ENCODE results near the gene KMT2D.

Gene KMT2D

DNA sequence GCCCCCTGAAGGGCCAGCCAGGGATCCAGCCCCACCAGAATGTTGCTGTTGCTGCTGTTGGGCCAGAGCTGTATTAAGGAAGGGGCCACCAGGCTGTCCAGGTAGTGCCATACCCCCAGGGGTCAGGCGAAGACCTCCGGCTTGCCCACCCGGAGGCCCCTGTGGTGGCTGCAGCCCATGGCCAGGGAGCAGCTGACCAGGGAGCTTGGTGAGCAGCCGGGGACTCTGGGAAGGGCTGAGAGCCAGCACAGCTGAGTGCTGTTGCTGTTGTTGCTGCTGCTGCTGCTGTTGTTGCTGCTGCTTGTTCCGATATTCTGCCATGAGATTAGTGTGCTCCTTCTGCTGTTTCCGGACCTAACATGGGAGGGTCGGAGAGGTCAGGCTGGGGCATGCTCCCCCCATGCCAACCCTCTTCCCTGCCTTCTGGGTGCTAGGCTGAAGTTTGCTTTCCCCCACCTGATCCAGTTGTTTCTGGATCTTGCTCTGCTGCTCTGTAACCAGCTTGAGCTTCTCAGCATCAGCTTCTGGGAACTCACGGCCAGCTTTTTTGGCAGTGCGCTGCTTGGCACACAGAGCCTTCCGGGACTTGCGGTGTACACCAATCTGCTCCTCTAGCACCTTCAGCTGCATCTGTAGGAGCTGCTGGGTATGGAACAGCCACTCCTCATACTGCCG is 26.8 kb downstream of the KMT2D start:
- no peak for DNase-seq (ENCODE audit: low spot score)

DNA sequence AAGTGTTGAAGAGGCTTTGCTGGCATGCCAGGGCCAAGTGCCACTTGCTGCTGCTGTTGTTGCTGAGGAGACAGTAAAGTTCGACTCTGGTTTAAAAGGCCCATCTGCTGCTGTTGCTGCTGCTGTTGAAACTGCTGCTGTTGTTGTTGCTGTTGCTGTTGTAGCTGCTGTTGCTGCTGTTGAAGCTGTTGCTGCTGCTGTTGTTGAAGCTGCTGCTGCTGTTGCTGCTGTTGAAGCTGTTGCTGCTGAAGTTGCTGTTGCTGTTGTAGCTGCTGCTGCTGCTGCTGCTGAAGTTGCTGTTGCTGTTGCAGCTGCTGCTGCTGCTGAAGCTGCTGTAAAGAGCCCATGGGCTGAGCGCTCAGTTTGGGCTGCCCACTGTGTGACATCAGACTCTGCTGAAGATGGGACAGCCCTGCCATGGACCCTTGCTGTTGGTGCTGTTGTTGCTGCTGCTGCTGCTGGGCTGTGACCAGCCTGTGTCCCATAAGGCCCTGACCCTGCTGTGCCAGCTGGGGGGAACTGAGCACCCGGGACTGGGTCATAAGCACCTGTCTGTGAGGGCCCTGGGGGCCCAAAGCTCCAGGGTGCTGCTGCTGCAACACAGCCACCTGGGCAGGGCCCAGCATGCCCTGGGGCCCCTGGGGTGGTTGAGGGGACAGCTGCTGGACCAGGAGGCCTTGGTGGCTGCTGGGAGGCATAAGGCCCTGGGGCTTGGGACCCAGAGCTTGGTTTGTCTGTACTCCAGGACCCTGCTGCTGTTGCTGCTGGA is 27.7 kb downstream of the KMT2D start:
- DNase-seq (ENCODE audit: low spot score): no peak

DNA sequence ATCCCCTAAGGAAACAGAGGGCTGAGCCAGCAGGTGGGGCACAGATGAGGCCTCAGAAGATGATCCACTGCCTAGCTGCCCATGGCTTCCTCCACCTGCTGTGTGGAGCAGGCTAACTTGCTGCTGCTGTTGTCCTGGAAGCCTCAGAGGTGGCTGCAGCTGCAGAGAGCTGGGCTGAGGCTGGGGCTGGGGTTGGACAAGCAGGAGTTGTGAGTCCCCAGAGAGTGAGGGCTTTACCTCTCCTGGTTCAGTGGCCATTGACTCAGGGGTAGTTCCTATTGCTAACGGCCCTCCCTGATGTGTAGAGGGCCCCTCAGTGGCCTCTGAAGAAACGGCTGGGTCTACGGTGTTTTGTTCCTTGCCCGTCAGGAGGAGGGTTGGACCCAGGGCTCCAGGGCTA is 28.3 kb downstream of the KMT2D start:
- no peak for DNase-seq (ENCODE audit: low spot score)

DNA sequence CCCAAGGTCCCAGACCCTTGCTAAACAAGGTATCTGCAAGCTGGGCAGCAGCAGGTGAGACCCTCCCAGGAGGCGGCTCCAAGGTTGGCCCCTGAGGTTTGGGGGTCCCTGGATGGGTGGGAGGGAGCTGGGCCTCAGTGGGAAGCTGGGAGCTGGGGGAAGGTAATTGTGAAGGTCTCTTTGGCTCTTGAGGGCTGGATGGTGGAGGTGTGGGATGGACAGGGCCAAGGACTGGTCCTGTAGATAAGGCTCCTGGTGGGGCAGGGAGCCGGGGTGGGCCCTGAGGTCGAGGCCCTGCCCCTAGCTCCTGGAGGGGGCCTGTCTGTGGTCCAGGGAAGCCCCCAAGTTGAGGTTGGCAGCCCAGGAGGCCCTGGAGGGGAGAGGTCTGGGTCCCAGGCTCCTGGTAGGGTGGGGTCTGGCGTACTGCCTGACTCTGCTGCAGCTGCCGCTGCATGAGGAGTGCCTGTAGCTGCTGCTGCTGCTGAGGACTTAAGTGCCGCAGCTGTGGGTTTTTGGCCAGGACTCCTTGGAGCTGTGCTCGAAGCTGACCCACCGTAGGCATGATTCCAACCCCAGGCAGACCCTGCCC is 28.9 kb downstream of the KMT2D start:
- no peak for DNase-seq (ENCODE audit: low spot score)

DNA sequence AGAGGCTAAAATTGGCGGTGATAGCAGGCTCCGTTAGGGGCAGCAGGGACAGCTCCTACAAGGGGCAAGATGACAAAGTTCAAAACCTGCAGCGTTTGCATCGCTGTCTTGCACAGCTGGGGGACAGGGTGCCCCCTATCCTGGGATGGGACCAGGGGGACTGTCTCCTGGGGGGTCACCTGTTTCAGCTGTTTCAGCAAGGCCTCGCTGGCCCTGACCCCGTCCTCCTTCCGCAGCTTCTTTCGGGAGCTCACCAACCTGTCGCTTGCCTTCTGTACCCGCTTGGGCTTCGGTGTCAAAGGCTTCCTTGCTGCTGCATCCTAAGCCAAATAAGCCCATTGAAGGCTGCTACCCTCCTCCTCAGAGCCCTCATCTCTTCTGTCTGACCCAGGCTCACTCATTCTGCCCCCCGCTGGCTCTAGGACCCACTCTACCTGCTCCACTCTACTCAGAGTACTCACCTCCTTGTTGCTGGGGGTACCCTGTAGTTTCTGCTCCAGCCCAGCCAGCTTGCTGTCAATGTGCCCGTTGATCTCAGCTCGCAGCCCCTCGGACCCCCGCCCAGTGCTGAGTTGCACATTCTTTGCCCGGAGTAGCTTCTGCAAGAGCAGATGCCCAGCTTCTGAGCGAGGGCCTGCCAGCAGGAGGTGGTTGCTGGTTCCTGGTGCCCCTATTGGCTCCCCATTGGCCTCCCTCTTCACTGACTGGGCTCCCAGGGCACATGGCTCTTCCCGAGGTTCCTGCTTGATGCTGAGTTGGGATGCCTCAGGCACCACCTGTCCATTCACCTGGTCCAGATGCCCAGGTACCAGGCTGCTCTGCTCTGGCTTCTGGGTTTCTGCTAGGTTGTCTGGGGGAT is 29.7 kb downstream of the KMT2D start:
- DNase-seq (ENCODE audit: low spot score): no peak

DNA sequence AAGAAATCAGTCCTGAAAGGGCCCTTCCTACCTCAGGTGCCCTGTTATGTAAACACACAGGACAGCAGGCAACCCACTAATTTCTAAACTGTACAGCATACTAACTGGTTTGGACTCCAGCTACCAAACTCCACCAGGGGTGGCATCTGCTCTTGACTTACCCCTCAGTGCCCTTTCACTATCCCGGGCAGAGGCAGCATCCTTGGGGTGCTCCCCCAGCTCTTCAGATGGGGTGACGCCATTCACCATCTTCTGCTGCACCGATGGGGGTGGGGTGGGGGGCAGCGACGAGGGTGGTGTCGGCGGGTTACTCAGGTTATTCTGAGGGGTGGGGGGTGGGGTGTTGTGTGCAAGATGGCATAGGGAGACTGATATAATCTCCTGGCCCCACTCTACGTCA is 30.5 kb downstream of the KMT2D start:
- DNase-seq (ENCODE audit: low spot score): no peak

DNA sequence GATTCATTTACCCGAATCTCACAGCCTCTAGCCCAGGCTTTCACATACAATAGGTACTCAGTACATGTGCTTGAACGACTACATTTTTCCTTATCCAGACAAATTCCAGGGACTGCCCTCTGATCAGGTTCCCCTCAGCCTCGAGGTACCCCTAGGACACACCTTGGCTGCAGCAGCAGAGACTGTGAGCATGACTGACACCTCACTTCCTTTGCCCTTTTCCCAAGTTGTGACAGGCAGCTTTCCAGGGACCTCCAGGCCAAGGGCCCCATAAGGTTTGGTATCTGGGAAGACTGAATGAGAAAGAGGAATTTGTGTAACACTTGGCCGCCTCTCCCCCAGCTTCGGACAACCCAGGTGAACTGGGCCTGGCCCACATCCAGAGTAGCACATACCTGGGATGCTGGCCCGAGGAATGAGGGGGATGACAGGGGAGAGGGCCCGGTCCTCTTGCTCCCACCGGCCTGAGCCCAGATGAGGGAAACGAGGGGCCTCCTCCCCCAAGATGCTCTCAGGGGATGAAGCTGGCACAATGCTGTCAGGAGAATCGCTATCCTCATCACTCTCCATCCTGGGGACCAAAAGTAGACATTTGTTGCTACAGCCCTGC is 31.8 kb downstream of the KMT2D start:
- no peak for DNase-seq (ENCODE audit: low spot score)

DNA sequence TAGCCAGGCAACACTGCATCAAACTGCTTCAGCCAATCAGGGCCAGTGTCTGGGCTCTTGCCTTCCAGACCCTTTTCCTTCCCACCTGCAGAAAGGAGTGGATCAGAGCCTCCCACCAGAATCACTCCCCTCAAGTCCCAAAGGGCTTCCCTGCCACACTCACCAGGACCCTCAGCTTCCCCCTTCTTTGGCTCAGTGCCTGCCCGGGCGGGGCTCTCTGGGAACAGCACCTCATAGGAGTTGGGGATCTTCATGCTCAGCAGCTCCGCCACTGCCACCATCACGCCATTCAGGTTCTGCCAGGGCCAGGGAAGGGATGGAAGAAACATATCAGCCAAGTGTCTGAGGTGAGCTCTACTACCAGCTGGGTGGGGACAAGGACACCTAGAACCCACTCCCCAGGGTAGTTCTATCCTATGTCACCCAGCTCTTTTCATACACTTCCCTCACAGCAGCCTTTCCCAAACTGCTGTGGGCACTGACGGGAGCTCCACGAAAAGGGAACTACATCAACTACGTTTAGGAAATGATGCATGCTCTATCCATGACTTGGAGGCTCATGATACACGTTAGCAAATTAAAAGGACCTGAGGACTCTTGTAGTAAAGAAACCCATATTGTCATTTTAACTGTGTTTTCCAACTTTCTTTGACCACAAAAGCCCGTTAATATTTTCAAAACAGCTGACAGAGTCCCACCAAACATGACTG is 32.6 kb downstream of the KMT2D start:
- no peak for DNase-seq (ENCODE audit: low spot score)

DNA sequence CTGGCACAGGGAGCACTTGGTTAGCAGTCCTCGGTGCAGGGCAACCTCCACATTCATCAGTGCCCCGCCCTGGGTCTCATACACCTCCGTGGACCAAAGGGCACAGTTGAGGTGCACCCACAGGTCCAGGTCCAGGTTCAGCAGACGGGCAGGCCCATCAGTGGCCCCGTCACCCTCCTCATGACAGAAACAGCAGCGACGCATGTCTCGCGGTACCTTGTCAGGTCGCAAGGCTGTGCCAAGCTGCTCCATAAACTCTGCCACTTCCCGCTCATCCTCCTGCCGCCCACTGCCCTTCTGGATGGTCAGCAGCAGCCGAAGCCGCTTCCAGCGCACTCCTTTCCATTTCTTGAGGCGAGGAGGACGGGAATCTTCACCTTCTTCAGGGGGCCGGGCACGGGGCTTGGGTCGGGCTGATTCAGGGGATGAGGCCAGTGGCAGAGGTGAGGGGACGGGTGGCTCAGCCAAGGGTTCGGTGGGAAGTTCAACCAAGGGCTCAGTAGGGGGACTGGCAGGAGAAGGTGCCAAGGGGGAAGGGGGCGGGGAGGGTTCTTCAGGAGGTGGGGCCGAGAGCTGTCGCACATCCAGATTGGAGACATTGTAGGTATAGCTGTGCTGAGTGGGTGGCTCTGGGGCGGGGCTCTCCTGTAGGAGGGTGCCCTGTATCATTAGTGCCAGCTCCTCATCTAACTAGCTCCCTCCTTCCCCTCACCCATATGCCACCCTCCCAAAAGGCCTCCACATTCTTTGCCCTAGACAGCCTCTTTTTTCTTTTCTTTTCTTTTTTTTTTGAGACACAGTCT is 33.7 kb downstream of the KMT2D start:
- no peak for DNase-seq (ENCODE audit: low spot score)

DNA sequence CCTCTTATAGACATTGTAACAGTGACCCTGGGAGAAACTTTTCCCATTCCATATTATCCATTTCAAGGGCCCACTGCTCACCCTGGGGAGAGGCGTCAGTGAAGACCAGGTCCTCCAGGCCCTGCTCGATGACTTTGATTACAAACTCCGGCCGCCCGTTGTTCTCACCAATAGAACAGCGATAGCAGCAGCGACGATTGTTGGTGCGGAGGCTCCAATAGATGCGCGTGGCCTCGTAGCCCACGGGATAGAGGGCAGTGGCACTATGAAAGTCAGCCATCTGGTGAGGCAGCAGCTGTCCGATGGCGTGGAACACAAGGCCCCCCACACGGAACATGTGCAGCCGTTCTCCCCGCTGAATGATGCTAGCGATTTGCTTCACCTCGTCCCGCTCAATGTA is 34.5 kb downstream of the KMT2D start:
- no peak for DNase-seq (ENCODE audit: low spot score)

DNA sequence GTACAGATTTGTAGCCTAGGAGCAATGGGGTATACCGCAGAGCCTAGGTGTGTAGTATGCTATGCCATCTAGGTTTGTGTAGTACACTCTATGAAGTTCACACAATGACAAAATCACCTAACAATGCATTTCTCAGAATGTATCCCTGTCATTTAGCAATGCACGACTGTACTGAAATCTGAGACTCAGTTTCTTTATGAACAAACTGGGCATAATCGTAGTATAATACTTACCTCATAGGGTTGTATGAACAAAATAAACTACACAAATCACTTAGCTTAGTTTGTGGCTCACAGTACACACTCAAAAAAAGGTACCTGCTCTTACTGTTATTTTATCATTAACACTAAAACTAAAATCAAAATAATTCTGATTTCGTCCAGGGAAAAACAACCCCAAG is 35.1 kb downstream of the KMT2D start:
- no peak for DNase-seq (ENCODE audit: low spot score)

DNA sequence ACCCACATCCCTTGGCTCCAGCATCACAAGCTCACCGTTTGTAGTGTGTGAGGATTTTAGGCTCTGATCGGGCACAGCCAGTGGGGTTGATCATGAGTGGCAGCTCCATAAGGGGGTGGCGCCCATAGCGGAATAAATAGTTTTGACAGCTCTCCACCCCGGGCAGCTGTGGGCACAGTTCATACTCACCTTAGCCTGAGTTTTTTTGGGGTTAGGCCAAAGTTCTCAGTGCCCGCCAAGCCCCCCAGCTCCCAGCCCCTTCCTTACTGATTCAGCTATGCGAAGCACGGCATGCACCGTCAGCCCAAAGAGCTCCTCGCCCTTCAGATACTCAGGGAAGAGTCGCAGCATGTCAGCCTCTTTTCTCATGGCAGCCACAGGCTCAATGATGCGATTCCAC is 36.1 kb downstream of the KMT2D start:
- no peak for DNase-seq (ENCODE audit: low spot score)

DNA sequence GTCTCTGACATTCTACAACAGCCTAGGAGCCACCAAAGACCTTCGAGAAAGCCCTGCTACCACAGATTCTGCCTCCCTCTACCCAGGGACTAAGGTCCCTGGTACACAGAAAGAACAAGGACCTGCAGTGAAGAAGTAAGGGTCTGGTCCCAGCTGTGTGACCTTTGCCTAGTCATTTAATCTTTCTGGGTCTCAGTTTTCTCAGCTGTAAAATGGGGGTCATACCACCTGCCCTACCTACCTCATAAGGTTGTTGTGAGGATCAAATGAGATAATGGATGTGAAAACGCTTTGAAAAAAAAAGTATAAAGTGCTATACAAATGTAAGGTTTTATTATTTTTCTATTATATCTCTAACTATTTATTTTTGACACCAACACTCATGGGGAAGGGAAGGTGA is 36.8 kb downstream of the KMT2D start:
- DNase-seq (ENCODE audit: low spot score): no peak

DNA sequence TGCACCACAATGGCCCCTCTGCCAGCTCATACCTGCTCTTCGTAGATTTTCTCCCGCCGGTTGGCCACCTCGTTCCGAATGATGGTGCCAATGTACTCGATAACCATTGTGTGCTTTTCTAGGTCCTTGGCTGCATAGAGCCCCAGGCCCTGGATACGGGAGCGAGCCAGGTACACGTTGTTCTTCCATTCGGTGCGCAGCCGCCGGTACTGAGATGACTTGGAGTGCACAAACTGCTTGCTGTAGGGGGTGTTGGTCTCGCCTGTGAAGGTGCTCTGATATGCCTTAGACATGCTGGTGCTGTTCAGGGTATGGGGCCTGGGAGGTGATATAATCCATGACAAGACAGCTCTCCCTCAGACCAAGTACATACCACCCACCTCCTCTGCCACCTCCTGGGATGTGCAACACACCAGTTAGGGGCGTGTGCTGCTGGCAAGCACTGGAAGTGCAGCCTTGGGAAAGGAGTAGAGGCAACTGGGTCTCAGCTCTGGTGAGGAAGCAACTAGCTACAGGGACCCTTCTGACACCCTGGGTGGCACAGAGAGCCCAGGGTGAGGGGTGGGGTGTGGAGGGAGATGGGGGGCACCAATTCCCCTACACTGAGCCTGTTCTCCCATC is 37.9 kb downstream of the KMT2D start:
- no peak for DNase-seq (ENCODE audit: low spot score)

DNA sequence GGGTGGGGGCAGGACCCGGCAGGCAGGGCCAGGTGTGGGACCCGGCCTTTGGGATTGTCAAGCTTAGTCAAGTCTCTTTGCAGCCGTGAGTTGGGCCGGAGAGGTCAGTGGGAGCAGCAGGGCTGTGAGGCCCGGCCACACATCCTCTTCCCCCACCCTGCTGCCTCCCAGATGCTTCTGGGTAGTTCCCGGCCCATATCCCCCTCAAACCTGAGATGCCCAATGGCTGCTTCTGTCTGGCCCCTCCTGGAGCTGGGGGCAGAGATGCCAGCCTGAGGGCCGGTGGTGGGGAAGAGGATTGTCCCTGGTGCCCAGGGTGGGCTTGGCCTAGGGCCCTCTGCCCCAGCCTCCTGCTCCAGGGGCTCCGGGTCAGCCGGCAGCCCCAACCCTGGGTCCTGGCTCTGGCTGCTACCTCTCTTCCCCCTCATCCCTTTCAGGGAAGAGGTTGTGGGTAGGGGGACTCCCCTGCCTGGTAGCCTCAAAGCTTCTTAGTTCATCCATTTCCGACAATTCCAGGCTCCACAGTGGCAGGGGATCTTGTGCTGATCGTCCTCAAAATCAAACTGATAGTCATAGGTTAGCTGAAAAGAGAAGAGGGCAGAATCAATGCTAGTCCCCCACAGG is 39.2 kb downstream of the KMT2D start:
- DNase-seq (ENCODE audit: low spot score): no peak

DNA sequence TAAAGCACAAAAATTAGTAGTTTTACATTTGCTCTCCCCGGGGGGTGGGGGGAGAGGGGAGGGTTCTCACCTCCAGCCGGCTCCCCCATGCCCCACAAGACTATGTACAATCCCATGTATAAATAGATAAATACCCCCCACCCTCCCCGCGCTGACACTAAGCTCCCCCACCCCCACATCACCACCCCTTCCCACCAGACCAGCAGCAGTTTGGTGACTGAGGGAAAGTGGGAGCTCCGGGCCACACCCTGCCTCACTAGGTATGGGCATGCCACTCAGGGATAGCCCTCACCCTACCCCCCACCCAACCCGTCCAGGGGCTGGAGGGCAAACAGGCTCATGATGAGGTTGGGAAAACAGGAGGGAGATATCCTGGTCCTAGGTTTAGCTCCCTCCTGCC is 40.2 kb downstream of the KMT2D start:
- no peak for DNase-seq (ENCODE audit: low spot score)

DNA sequence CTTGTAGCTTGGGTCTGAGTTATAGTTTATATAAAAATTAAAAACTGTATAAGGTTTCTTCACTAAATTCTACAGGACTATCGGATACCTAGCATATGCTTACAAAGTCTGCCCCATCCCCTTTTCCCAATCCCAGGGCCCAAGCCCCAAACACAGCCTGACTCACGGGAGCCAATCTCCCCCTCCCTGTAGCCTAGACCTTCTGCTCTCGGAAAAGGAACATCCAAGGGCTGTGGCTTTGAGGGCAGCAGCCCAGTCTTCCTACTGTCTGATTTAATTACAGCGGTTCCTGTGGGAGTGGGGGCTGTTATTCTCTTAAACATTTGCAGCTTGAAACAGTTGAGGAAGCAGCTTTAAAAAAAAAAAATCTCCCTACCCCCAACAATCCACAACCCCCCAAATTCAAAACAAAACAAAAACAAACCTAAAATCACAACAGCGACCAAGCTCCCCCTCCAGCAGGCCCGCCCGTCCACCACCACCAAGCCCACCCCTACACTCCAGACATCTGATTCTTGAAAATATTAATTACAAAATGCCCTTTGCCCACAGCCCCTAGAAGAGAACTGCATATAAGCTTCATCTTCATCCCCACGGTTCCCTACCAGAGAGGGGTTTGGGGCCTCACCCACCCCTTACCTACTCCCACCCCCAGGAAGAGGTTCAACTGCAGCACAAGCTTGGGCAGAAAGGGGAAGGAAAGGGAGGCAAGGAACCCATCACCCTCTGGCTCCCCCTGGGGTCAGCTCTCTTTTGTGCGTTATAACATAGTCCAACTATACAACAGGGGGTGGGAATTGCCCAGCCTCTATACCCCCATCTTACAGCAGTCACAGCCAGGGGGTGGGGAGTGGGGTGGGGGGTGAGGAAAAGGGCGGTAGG is 40.9 kb downstream of the KMT2D start:
- peak; percentile 35 for DNase-seq (ENCODE audit: low spot score)

DNA sequence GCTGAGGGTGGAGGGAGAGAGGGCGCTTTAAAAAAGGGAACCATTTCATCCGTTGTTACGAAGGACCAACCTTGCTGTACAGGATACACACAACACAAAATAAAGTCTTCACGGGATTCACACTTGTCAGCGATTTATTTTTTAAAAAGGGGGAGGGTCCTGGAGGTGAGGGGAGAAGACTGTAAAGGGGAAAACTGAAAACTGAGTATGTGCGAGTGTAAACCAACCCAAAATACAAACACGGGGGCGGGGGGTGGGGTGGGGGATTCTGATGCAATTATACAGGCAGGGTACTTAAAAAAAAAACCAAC is 41.5 kb downstream of the KMT2D start:
- DNase-seq (ENCODE audit: low spot score): no peak
